AG09319 (cell line): ENCODE data around the gene APLP1.

Experiments used
- DNase-seq: peaks from one replicate; pipeline ENCODE4 v3.0.0-alpha.2; 2010; ENCODE audit warnings: low read depth; ENCODE audit errors: extremely low read depth
- CTCF ChIP-seq: IDR thresholded peaks from 2 replicates; pipeline ENCODE4 v1.5.1; 2011; ENCODE audit warnings: low read depth, mild to moderate bottlenecking, inconsistent platforms, low read length, moderate library complexity

Gene APLP1

DNA sequence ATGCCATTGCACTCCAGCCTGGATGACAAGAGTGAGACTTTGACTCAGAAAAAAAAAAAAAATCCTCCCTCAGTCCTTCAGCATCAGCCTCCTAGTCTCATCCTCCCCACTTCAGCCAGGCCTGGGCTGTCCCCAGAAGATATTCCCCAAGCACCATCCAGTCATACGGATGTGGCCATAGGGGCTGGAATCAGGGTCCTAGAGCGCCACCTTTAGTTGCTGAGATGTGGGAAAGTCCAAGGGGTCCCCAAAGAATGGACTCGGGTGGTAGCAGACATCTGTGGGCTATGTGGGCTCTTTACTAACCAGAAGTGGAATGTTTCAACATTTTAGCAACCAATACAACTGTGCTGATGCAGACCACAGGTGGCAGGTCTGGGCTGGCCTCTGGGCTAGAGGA lies 42.8 kb downstream of the APLP1 start:
- TF ChIP-seq CTCF = no peak
- DNase-seq = no peak

DNA sequence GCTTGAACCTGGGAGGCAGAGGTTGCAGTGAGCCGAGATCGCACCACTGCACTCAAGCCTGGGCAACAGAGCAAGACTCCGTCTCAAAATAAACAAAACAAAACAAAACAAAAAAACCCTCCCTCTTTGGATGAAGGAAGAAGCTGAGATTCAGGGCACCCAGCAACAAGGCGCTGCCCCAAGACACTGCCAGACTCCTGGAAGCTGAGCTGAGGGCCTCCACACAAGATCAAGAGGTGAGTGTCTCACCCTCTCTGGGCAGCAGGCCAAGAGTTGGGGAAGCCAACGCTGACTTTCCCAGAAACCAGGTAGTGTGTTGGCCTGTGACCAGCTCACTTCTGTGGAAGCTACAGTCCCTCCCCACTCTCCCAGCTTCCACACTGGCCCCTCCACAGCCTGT lies 43.4 kb downstream of the APLP1 start:
- no peak for TF ChIP-seq CTCF
- no peak for DNase-seq

GRCh38 chr19:35913589-35913988 lies 45.2 kb downstream of the APLP1 start:
- no peak for TF ChIP-seq CTCF
- no peak for DNase-seq

GRCh38 chr19:35915443-35915842 lies 47.1 kb downstream of the APLP1 start:
- no peak for DNase-seq
- TF ChIP-seq CTCF = no peak

DNA sequence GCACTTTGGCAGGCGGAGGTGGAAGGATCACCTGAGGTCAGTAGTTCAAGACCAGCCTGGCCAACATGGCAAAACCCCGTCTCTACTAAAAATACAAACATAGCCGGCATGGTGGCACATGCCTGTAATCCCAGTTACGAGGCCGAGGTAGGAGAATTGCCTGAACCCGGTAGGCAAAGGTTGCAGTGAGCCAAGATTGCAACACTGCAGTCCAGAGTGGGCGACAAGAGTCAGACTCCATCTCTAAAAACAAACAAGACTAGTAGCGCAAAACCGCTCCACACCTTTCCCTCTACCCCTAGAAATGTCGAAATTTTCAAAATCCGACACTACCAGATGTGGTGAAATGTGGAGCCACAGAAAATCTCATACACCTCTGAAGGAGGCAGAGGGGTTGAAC lies 50.9 kb downstream of the APLP1 start:
- DNase-seq = no peak
- TF ChIP-seq CTCF = no peak

GRCh38 chr19:35921012-35921411 lies 52.6 kb downstream of the APLP1 start:
- TF ChIP-seq CTCF = no peak

GRCh38 chr19:35925501-35925900 lies 57.1 kb downstream of the APLP1 start:
- TF ChIP-seq CTCF = no peak

More at GRCh38 chr19:35921012-35921411, 52.6 kb downstream of the APLP1 start:
- no peak for DNase-seq

More at GRCh38 chr19:35925501-35925900, 57.1 kb downstream of the APLP1 start:
- no peak for DNase-seq
